OCI-LY1 (cell line): ENCODE results near the gene MAGI2.

ENCODE experiments used
- H2AFZ ChIP-seq: fragments of 200-600 bp; sonication (generic), shearing (Covaris generic); 2 replicates; pipeline ENCODE4 v1.6.0; 2014; ENCODE audit warnings: antibody characterized with exemption, mild to moderate bottlenecking, low read length
- H3F3A ChIP-seq: fragments of 200-600 bp; sonication (generic), shearing (Covaris generic); 2 replicates; pipeline ENCODE4 v1.6.0; 2014; ENCODE audit warnings: mild to moderate bottlenecking, antibody characterized with exemption, low read length, moderate library complexity; ENCODE audit not compliant: insufficient read depth
- H3K27ac ChIP-seq: fragments of 200-600 bp; sonication (generic); 2 replicates; pipeline ENCODE4 v1.5.1; 2014; ENCODE audit warnings: low read length, mixed run types, mild to moderate bottlenecking, low read depth; ENCODE audit not compliant: poor library complexity, severe bottlenecking
- H3K27me3 ChIP-seq: fragments of 200-600 bp; sonication (generic); 2 replicates; pipeline ENCODE4 v1.6.0; 2014; ENCODE audit warnings: antibody characterized with exemption, mild to moderate bottlenecking, low read length, moderate library complexity; ENCODE audit not compliant: insufficient read depth
- H3K36me3 ChIP-seq: fragments of 200-600 bp; sonication (generic); 2 replicates; pipeline ENCODE4 v1.6.1; 2014; ENCODE audit warnings: mild to moderate bottlenecking, antibody characterized with exemption, low read length, moderate library complexity, mixed read lengths; ENCODE audit not compliant: insufficient read depth
- H3K4me1 ChIP-seq: fragments of 200-600 bp; sonication (generic); 2 replicates; pipeline ENCODE4 v1.5.1; 2014; ENCODE audit warnings: mild to moderate bottlenecking, low read length, moderate library complexity; ENCODE audit not compliant: insufficient read depth, severe bottlenecking
- H3K4me2 ChIP-seq: fragments of 200-600 bp; sonication (generic), shearing (Covaris generic); 2 replicates; pipeline ENCODE4 v1.6.1; 2014; ENCODE audit warnings: low read length
- H3K4me3 ChIP-seq: fragments of 200-600 bp; sonication (generic); 2 replicates; pipeline ENCODE4 v1.5.1; 2014; ENCODE audit warnings: low read length, low read depth, mild to moderate bottlenecking, mixed read lengths; ENCODE audit not compliant: poor library complexity, severe bottlenecking
- H3K79me2 ChIP-seq: fragments of 200-600 bp; shearing (Covaris generic); 2 replicates; pipeline ENCODE4 v1.6.1; 2016; ENCODE audit warnings: mixed run types, low read length, mixed read lengths; ENCODE audit not compliant: insufficient read depth
- H3K9ac ChIP-seq: fragments of 200-600 bp; sonication (generic), shearing (Covaris generic); 2 replicates; pipeline ENCODE4 v1.6.1; 2014; ENCODE audit warnings: mild to moderate bottlenecking, low read length, mixed read lengths
- H3K9me2 ChIP-seq: fragments of 200-600 bp; sonication (generic), shearing (Covaris generic); 2 replicates; pipeline ENCODE4 v1.6.1; 2014; ENCODE audit warnings: low read depth, mild to moderate bottlenecking, low read length, mixed read lengths
- H3K9me3 ChIP-seq: fragments of 200-600 bp; shearing (Covaris generic); 2 replicates; pipeline ENCODE4 v1.6.1; 2014; ENCODE audit warnings: low read length, mixed read lengths
- H4K20me1 ChIP-seq: fragments of 200-600 bp; sonication (generic), shearing (Covaris generic); 2 replicates; pipeline ENCODE4 v1.6.0; 2016; ENCODE audit warnings: mild to moderate bottlenecking, low read length; ENCODE audit not compliant: insufficient read depth
- EZH2 ChIP-seq: fragments of 200-600 bp; sonication (generic), shearing (Covaris generic); IDR thresholded peaks from 2 replicates; pipeline ENCODE4 v1.8.0; 2017; ENCODE audit warnings: borderline replicate concordance, mixed run types, mild to moderate bottlenecking, antibody characterized with exemption, low read length, moderate library complexity, mixed read lengths
- TF ChIP-seq, protein P1 (sequence below): fragments of 200-600 bp; sonication (generic), shearing (Covaris generic); IDR thresholded peaks from 2 replicates; pipeline ENCODE4 v1.5.1; 2017; ENCODE audit warnings: mild to moderate bottlenecking, antibody characterized with exemption, low read length, moderate library complexity, mixed read lengths

Gene MAGI2

DNA sequence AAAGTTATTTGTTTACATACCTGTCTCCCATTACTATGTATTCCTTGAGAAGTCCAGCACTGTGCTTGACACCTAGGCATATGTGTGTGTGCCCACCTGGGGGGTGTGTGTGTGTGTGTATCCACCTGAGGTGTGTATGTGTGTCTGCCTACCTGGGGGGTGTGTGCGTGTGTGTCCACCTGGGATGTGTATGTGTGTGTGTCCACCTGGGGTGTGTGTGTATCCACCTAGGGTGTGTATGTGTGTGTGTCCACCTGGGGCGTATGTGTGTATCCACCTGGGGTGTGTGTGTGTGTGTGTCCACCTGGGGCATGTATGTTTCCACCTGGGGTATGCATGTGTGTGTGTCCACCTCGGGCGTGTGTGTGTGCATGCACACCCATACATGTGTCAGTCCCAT is 1051.4 kb downstream of the MAGI2 start:
- Histone ChIP-seq H4K20me1 (no peaks in the 10 kb centered on the region), H3K9ac (no peak overlapping the region), H3K36me3 (no peaks in the 10 kb centered on the region), H3K4me1 (no peaks in the 10 kb centered on the region), H3K4me3 (no peak overlapping the region), H2AFZ (no peak overlapping the region), H3K9me3 (no peaks in the 10 kb centered on the region), H3K79me2 (no peaks in the 10 kb centered on the region), H3K9me2 (no peaks in the 10 kb centered on the region; the same call in 1 of the 2 replicates), H3K27me3 (no peaks in the 10 kb centered on the region), H3K27ac (no peak overlapping the region), H3K4me2 (no peak overlapping the region), H3F3A (no peaks in the 10 kb centered on the region)
- TF ChIP-seq EZH2: no peak
- TF ChIP-seq, protein P1, sequence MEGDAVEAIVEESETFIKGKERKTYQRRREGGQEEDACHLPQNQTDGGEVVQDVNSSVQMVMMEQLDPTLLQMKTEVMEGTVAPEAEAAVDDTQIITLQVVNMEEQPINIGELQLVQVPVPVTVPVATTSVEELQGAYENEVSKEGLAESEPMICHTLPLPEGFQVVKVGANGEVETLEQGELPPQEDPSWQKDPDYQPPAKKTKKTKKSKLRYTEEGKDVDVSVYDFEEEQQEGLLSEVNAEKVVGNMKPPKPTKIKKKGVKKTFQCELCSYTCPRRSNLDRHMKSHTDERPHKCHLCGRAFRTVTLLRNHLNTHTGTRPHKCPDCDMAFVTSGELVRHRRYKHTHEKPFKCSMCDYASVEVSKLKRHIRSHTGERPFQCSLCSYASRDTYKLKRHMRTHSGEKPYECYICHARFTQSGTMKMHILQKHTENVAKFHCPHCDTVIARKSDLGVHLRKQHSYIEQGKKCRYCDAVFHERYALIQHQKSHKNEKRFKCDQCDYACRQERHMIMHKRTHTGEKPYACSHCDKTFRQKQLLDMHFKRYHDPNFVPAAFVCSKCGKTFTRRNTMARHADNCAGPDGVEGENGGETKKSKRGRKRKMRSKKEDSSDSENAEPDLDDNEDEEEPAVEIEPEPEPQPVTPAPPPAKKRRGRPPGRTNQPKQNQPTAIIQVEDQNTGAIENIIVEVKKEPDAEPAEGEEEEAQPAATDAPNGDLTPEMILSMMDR: no peak

DNA sequence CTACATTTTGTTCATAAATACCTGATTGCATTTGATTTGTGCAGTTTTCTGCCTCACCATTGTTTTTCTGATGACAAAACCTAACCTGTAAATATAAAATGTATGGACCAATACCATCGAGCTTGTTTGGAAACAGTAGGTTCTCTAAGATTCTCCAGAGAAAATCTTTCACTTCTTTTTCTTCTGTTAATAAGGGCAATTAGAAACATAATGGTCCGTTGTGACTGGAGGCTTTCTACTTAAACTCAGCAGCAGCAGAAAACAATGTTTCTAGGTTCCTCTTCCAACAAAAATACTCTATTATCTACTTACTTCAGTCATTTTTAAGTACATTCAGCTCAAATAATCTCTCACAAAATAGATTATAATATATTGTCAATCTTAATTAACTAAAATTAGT is 1053.4 kb downstream of the MAGI2 start:
- H3K79me2 ChIP-seq: no peaks in the 10 kb centered on the region
- H4K20me1 ChIP-seq: no peaks in the 10 kb centered on the region
- H3K9me3 ChIP-seq: no peaks in the 10 kb centered on the region
- no peaks in the 10 kb centered on the region for H3K27me3 ChIP-seq
- no peak overlapping the region for H3K4me3 ChIP-seq
- H3K36me3 ChIP-seq: no peaks in the 10 kb centered on the region
- TF ChIP-seq, protein P1: no peak
- TF ChIP-seq EZH2: no peak
- no peak overlapping the region for H3K27ac ChIP-seq
- H3K4me1 ChIP-seq: no peaks in the 10 kb centered on the region
- H3K9ac ChIP-seq: no peak overlapping the region
- H3K4me2 ChIP-seq: no peak overlapping the region
- no peak overlapping the region for H2AFZ ChIP-seq
- H3F3A ChIP-seq: no peaks in the 10 kb centered on the region
- no peaks in the 10 kb centered on the region; the same call in 1 of the 2 replicates for H3K9me2 ChIP-seq

DNA sequence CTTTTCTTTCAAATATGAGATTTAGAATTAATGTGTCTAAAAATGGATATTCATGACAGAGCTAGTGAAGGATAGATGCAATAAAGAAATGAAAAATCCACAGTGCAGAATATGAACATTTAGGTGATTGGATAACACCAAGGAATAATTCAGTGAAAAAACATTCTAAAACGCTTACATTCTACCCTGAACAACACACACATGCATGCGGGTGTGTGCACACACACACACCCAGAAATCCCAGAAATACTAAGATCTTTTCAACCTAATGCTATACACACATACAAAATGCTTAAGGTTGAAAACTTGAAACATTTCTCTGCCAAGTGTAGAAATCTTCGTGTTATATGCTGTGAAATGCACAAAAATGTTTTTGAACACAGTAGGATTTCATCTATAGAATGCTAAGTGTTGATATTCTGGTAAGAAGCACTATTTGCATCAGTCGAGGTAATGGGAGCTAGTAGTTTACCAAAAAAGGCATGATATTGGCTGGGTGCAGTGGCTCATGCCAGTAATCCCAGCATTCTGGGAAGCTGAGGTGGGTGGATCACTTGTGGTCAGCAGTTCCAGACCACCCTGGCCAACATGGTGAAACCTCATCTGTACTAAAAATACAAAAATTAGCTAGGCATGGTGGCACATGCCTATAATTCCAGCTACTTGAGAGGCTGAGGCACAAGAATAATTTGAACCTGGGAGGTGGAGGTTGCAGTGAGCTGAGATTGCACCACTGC is 1054.3 kb downstream of the MAGI2 start:
- H3K4me2 ChIP-seq: no peak overlapping the region
- no peaks in the 10 kb centered on the region for H3K27me3 ChIP-seq
- no peaks in the 10 kb centered on the region for H3K4me1 ChIP-seq
- no peak overlapping the region for H3K9ac ChIP-seq
- no peaks in the 10 kb centered on the region for H3K9me3 ChIP-seq
- no peaks in the 10 kb centered on the region for H4K20me1 ChIP-seq
- no peaks in the 10 kb centered on the region for H3K79me2 ChIP-seq
- no peak overlapping the region for H3K27ac ChIP-seq
- TF ChIP-seq, protein P1: no peak
- TF ChIP-seq EZH2: no peak
- H3F3A ChIP-seq: no peaks in the 10 kb centered on the region
- H3K9me2 ChIP-seq: no peaks in the 10 kb centered on the region; the same call in 1 of the 2 replicates
- no peaks in the 10 kb centered on the region for H3K36me3 ChIP-seq
- no peak overlapping the region for H3K4me3 ChIP-seq
- no peak overlapping the region for H2AFZ ChIP-seq
